CD8-positive, alpha-beta memory T cell (primary cell): ENCODE results near the gene ZDHHC14. TPM values are rescaled to one million over a fixed set of nuclear protein-coding genes. Genes with fewer than 3 reads are reported as not detected.

Source experiments
- CTCF ChIA-PET: fragments of 350-600 bp; sonication (Branson Sonifier 250); formaldehyde crosslinking; loops from one replicate; lab custom pipeline; 2021; ENCODE audit warnings: antibody characterized with exemption; lab: Charles Lee
- POLR2A ChIA-PET: fragments of 350-600 bp; sonication (Branson Sonifier 250); formaldehyde crosslinking; loops from one replicate; lab custom pipeline; 2021; ENCODE audit warnings: antibody characterized with exemption; lab: Charles Lee
- DNase-seq, 5 donors: peaks; one replicate each; pipeline versions ENCODE4 v3.0.0 to v3.0.0-alpha.2; 2020 to 2022; ENCODE audit warnings: mixed read lengths in 1 of 5
- H3K27ac ChIP-seq: one replicate; pipeline ENCODE4 v1.7.0; 2013; ENCODE audit warnings: low read depth, mild to moderate bottlenecking, low read length, moderate library complexity
- H3K27me3 ChIP-seq: 2 replicates; pipeline ENCODE4 v1.7.0; 2013; ENCODE audit warnings: low read length, mild to moderate bottlenecking; ENCODE audit not compliant: insufficient read depth, poor library complexity, severe bottlenecking
- H3K36me3 ChIP-seq: 2 replicates; pipeline ENCODE4 v1.7.0; 2013; ENCODE audit warnings: mild to moderate bottlenecking, low read length, moderate library complexity; ENCODE audit not compliant: insufficient read depth
- H3K4me1 ChIP-seq: 2 replicates; pipeline ENCODE4 v1.7.0; 2013; ENCODE audit warnings: mild to moderate bottlenecking, low read length, moderate library complexity; ENCODE audit not compliant: insufficient read depth
- H3K4me3 ChIP-seq: 2 replicates; pipeline ENCODE4 v1.7.0; 2013; ENCODE audit warnings: mild to moderate bottlenecking, low read length
- H3K9me3 ChIP-seq: 2 replicates; pipeline ENCODE4 v1.7.0; 2013; ENCODE audit warnings: mild to moderate bottlenecking, low read length
- H3K27ac Mint-ChIP-seq, 8 donors: one replicate each; pipeline ENCODE4 v1.8.0; 2020 to 2021; ENCODE audit warnings: mixed read lengths in 8 of 8, mild to moderate bottlenecking in 6 of 8, inconsistent platforms in 3 of 8, moderate library complexity in 3 of 8
- H3K27me3 Mint-ChIP-seq, 2 donors: one replicate each; pipeline ENCODE4 v1.8.0; 2020 to 2021; ENCODE audit warnings: mixed read lengths in 2 of 2, mild to moderate bottlenecking in 1 of 2, moderate library complexity in 1 of 2
- H3K36me3 Mint-ChIP-seq, 3 donors: one replicate each; pipeline ENCODE4 v1.8.0; 2020 to 2021; ENCODE audit warnings: mixed read lengths in 3 of 3, inconsistent platforms in 1 of 3, mild to moderate bottlenecking in 1 of 3
- H3K4me1 Mint-ChIP-seq, 3 donors: one replicate each; pipeline ENCODE4 v1.8.0; 2020 to 2021; ENCODE audit warnings: mixed read lengths in 3 of 3, inconsistent platforms in 1 of 3, mild to moderate bottlenecking in 1 of 3
- H3K4me3 Mint-ChIP-seq, 7 donors: one replicate each; pipeline ENCODE4 v1.8.0; 2020 to 2021; ENCODE audit warnings: mixed read lengths in 7 of 7, mild to moderate bottlenecking in 6 of 7, moderate library complexity in 4 of 7, inconsistent platforms in 2 of 7
- H3K9me3 Mint-ChIP-seq, 5 donors: one replicate each; pipeline ENCODE4 v1.8.0; 2020 to 2022; ENCODE audit warnings: mixed read lengths in 5 of 5, mild to moderate bottlenecking in 3 of 5, moderate library complexity in 2 of 5, inconsistent platforms in 1 of 5
- polyA plus RNA-seq: library from polyadenylated mRNA; unstranded; fragments of 300-500 nt; fragmentation: Illumina TruSeq; gene quantifications from one replicate; pipeline ENCODE4 v1.2.3, GENCODE V29; 2021
- total RNA-seq, 2 experiments: library from RNA; stranded (reverse); gene quantifications; one replicate each; pipeline ENCODE4 v1.2.3, GENCODE V29; 2021

ZDHHC14 gene
- total and polyA plus RNA-seq, 3 experiments from 2014 or later = 4.2 to 8.1 (median 6.3) TPM

DNA sequence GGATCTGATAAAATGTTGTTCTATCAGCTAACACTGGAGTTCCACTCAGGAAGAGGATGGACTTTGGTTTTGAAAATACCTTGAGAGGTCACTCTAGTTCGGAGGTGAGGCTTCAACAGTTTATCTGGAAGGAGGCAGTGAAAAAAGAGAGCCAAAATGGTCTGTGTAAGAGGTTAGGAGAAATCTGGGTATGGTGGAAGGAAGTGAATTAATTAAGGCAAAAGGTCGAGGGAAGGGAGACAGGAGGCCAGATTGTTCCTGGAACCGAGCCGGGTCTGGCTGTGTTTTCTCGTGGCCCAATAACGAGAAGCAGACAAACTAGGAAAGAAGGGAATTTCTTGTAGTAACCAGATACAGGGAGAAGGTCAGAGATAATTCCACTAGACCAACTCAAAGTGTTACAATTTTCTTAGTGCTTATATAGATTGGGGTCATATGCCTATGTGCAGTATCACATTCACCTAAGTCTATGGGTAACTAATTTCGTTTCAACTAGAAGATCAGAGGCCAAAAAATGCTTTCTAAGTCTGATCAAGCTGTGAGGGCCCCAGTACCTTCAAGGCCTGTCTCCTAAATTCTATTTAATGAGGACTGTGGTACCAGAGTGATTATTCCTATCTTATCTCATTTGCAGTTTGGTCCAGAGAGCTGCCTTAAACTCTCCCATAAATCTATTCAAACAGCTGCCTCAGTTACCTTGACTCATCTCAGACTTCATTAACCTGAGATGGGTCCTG, 346.1 kb downstream of the ZDHHC14 start:
- no peaks in the 10 kb centered on the region for H3K4me1 ChIP-seq
- Mint-ChIP-seq H3K9me3 (peaks cover 2 to 10% (median 7%) of the 10 kb centered on the region in 5 donors), H3K36me3 (peaks cover 0 to 4% (median 0%) of the 10 kb centered on the region in 3 donors), H3K27me3 (peaks cover 2 to 6% of the 10 kb centered on the region in 2 donors), H3K4me1 (no peaks in the 10 kb centered on the region), H3K27ac (no peak overlapping the region), H3K4me3 (no peak overlapping the region)
- H3K27ac ChIP-seq = no peak overlapping the region
- no peak overlapping the region for H3K4me3 ChIP-seq
- peaks cover 3% of the 10 kb centered on the region for H3K9me3 ChIP-seq
- ChIA-PET CTCF (no interaction called here), POLR2A (no interaction called here)
- H3K36me3 ChIP-seq = no peaks in the 10 kb centered on the region
- no peak for DNase-seq
- H3K27me3 ChIP-seq = no peaks in the 10 kb centered on the region

Other genes with a start within 250 kb of the ZDHHC14 start
- 10 to 100 TPM; 11.0 to 11.9 TPM for gene TMEM242, start 57.7 kb upstream of the ZDHHC14 start, total RNA-seq
- gene TMEM242, start 57.7 kb upstream of the ZDHHC14 start, polyA plus RNA-seq = 12.1 TPM